GM12873 (cell line): ENCODE measurements around the gene PAX5.
A peak's percentile ranks its signal among the peaks of the same experiment; 100 is the strongest.

Source experiments
- TF ChIP-seq, protein P1 (sequence below): IDR thresholded peaks from 2 replicates; pipeline ENCODE4 v1.5.1; 2012; ENCODE audit warnings: low read depth, mild to moderate bottlenecking, moderate library complexity, low read length, control low read depth; ENCODE audit not compliant: insufficient read depth; ENCODE audit errors: missing control alignments

PAX5 gene

DNA sequence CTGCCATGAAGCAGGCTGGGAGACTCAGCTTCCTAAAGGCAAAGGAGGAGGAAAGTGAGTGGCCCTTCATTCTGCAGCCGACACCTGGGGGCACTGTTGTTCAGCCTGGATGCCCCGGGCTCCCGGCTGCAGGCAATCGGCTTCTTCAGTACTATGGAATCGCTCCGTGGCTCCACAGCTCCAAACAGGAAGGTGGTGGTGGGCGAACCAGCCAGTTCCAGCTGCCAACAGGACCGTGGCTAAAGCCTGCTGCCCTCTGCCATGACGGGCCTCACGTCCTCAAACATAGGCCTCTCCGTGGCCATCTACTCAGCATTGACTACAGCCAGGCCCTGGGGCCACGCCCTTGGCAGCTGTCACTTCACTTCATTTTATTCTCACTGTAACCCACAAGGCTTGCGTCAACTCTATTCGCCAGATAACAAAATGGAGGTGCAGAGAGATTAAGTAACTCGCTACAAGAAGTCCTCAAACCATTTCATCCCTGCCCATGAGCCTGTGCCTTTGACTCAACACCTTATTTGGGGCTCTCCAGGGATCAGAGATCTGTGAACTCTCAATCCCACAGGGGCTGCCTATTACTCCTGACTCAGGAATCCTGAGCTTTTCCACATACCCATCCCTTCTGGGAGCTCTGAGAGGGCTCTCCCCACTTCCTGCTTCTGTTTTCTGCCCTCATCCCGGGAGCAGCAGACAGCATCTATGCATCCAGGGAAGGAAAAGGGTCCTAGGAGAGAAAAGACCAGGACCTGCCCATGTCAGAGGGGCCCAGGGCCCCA is 38.0 kb downstream of the PAX5 start:
- TF ChIP-seq, protein P1, sequence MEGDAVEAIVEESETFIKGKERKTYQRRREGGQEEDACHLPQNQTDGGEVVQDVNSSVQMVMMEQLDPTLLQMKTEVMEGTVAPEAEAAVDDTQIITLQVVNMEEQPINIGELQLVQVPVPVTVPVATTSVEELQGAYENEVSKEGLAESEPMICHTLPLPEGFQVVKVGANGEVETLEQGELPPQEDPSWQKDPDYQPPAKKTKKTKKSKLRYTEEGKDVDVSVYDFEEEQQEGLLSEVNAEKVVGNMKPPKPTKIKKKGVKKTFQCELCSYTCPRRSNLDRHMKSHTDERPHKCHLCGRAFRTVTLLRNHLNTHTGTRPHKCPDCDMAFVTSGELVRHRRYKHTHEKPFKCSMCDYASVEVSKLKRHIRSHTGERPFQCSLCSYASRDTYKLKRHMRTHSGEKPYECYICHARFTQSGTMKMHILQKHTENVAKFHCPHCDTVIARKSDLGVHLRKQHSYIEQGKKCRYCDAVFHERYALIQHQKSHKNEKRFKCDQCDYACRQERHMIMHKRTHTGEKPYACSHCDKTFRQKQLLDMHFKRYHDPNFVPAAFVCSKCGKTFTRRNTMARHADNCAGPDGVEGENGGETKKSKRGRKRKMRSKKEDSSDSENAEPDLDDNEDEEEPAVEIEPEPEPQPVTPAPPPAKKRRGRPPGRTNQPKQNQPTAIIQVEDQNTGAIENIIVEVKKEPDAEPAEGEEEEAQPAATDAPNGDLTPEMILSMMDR: peak; percentile 87

DNA sequence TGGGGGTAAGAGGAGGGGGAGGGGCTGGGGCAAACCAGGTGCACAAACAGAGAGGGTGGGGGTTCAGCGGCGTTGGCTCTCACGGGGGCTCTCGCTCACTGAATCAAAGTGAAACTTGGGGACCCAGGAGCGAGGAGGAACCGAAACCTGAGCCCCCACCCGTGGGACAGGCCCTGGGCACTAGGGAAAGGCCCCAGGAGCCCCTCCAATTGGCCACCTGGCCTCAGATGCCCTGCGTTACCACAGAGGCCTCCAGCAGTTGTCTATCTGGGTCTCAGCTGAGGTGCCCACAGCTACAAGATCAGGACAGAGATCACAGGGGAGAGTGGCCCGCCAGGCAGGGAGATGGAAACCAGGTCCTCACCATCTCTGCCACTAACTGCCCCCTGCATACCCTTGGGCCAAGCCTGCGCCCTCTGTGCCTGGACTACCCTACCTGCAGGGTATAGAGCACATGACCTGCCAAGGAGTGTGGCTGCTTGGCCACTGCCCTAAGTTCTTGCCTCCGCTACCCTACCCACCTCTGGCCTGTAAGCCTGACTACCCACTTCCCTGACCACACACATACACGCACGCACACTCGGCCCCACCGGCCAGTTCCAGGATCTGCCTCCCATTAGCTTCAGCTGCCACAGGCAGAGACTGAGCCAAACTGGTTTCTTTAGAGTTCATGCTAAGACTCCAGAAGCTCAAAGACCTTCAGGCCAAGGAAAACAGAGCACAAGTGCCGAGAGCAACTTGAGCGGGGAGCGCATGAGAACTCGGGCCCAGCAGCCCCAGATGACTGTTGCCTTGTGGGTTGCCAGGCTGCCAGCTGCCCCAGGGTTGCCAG is 39.9 kb downstream of the PAX5 start:
- TF ChIP-seq, protein P1: peak; percentile 16

DNA sequence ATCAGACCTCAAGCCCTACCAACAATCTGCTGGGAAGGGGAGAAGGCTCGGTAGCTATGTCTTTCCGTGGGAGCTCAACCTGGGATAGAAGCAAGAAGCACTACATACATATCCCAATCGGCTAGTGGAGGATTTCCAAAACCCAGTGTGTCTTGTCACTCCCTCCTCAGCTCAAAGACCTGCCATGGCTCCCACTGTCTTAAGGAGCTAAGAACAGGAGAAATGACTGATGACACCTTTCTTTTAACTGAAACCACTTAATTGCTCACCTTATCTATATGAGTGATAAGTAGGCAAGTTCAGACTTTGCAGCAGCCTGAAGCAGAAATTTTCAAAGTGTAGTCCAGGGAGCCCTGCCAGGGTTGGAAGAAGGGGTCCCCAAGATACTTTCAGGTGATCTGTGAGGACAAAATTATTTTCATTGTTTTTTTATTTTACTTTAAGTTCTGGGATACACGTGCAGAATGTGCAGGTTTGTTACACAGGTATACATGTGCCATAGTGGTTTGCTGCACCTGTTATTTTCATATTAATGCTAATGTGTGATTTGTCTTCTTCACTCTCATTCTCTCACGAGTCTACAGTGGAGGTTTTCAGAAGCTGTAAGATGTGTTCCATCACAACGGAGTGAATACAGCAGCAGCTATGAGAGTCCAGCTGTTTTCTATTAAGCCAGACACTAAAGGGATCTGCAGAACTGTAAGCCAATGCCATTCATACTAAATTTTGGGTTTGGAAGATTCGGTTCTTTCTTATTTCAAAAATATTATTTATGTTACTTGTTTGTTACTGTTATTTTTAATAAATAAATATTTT is 41.4 kb downstream of the PAX5 start:
- TF ChIP-seq, protein P1: no peak

DNA sequence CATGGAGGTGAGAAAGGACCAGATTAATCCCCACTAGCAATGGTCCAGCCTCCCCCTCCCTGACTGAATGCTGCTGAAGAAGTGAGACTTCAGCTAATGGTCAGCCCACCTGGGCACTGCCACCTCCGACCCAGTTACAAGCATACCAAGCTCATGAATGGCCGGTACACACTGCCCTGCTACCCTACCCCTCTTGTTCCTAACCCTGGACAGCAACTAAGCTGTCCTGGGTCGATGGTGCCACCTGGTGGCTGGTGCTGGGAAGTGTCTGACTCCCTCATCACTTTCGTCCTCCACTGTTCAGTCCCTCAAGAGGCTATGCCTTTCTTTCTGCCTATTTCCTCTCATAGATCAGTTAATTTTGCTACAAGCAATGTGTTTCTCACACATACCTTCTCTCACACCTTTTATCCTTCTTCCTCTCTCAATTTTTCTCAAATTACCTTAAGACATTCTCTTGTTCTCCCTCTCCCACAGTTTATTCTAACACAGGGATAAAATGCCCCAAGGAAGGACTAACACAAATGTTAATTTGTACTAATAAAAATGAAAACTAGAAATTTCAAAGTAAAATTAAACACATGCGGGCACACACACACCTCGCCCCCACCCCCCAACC is 42.4 kb downstream of the PAX5 start:
- TF ChIP-seq, protein P1: peak; percentile 87

DNA sequence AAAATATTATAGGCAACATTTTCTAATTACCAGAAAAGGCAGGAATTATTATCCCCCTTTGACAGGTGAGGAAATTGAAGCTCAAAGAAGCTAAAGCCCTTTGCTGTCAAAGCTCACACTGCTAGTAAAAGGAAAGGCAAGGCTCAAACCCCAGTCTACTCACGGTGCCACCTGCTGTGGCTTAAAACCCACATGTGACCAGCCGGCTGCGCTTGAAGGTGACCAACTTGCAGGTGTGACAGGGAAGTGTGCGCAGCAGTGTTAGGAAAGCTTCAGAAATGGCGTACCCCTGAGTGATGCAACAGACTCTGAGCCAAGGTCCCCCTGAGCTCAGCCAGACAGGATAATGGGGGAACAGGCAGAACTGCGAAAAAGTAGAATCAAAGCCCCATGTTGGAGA is 45.2 kb downstream of the PAX5 start:
- TF ChIP-seq, protein P1: no peak

DNA sequence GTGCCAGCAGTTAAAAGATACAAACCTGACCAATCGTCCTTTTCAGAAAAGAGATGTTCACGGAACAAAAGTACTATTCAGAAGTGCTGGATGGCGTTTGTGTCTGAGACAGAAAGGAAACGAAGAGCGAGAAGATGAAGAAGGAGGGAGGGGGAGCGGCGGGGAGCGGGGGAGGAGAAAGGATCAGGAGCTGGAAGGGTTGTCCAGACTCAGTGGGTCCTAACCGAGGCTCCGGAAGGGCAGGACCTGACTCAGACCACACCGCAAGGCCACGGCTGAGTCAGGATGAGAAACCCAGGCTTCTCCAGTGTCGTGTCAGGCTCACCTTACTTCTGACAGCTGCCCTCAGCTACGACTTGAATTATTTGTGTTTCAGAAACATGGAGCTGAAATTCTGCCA is 46.2 kb downstream of the PAX5 start:
- TF ChIP-seq, protein P1: no peak

DNA sequence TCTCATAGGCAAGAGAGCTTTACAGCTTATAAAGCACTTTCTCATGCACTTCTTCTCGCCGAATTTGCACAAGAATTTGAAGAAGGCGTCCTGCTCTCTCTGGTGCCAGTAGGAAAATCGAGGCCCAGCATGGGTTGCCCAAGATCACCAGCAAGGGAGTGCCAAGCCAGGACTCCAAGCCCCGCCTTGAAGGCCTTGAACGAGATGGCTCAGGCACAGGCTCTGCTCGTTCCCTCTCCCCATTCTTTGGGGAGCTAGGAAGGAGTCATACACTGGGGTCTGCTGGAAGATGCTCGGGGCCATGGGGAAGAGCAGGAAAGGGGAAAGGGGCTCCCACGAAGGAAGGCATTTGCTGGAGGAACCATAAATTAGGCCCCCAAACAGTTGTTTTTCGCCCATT is 46.7 kb downstream of the PAX5 start:
- TF ChIP-seq, protein P1: no peak
